GM12878 (cell line): ENCODE results near the gene MLPH. TPM values are rescaled to one million over a fixed set of nuclear protein-coding genes. Genes with fewer than 3 reads are reported as not detected.
A peak's percentile ranks its signal among the peaks of the same experiment; 100 is the strongest.

Experiments
- ATAC-seq: fragments of 200-7000 bp; cut with Tn5 transposase; 3 replicates; pipeline ENCODE4 v1.9.1; 2020; ENCODE audit warnings: mild to moderate bottlenecking, moderate library complexity
- BruUV-seq: library from RNA; stranded (reverse); fragments of 400-500 nt; replicated peaks from 2 replicates; lab custom pipeline; 2021; lab: Mats Ljungman, UMichigan
- CTCF ChIA-PET: fragments of 300-600 bp; sonication (Branson Sonifier 250); formaldehyde crosslinking; extraction: SDS; loops from one replicate; lab custom pipeline; 2021; ENCODE audit warnings: inconsistent platforms; lab: Yijun Ruan, JAX
- POLR2A ChIA-PET: fragments of 350-600 bp; formaldehyde crosslinking; extraction: SDS; loops from one replicate; lab custom pipeline; 2021; ENCODE audit warnings: inconsistent platforms; lab: Charles Lee
- RAD21 ChIA-PET: fragments of 300-600 bp; sonication (Branson Sonifier 250); formaldehyde crosslinking; loops from one replicate; lab custom pipeline; 2023; ENCODE audit warnings: antibody characterized with exemption; ENCODE audit not compliant: unreplicated experiment; lab: Charles Lee
- SMC1A ChIA-PET: fragments of 300-600 bp; sonication (Branson Sonifier 250); formaldehyde crosslinking; loops from one replicate; lab custom pipeline; 2023; ENCODE audit not compliant: unreplicated experiment, uncharacterized antibody; lab: Charles Lee
- DNase-seq: peaks from one replicate; pipeline ENCODE4 v3.0.0-alpha.2; 2011; ENCODE audit warnings: low read depth, low spot score
- FAIRE-seq: peaks from 3 replicates; lab custom pipeline; 2011; peaks lifted over from hg19 to GRCh38; lab: Jason Lieb, UNC
- H2AFZ ChIP-seq: 2 replicates; pipeline ENCODE4 v1.6.0; 2011; ENCODE audit warnings: low read depth, low read length, control low read depth; ENCODE audit not compliant: control insufficient read depth
- H3K27ac ChIP-seq: 2 replicates; pipeline ENCODE4 v1.5.1; 2011; ENCODE audit warnings: control low read depth; ENCODE audit not compliant: control insufficient read depth, insufficient read depth
- H3K27me3 ChIP-seq, 2 experiments: replicated peaks in 1 of 2; 2 replicates each; pipeline versions ENCODE4 v1.6.0 to v1.6.1; 2011; ENCODE audit warnings: low read length in 1 of 2; ENCODE audit not compliant: control insufficient read depth in 2 of 2, insufficient read depth in 2 of 2
- H3K36me3 ChIP-seq, 2 experiments: 2 replicates each; pipeline ENCODE4 v1.5.1; 2011; ENCODE audit warnings: low read length in 1 of 2; ENCODE audit not compliant: control insufficient read depth in 2 of 2, insufficient read depth in 2 of 2
- H3K4me1 ChIP-seq: 2 replicates; pipeline ENCODE4 v1.6.1; 2011; ENCODE audit warnings: mild to moderate bottlenecking, low read length, moderate library complexity, mixed read lengths; ENCODE audit not compliant: control insufficient read depth, insufficient read depth
- H3K4me2 ChIP-seq: 2 replicates; pipeline ENCODE4 v1.6.0; 2011; ENCODE audit warnings: control low read depth; ENCODE audit not compliant: control insufficient read depth, insufficient read depth
- H3K4me3 ChIP-seq: fragments of 200-600 bp; sonication (generic); 2 replicates; pipeline ENCODE4 v1.5.1; 2016
- H3K79me2 ChIP-seq: 2 replicates; pipeline ENCODE4 v1.6.0; 2011; ENCODE audit warnings: low read length; ENCODE audit not compliant: control insufficient read depth, insufficient read depth
- H3K9ac ChIP-seq: 2 replicates; pipeline ENCODE4 v1.8.0; 2011; ENCODE audit warnings: low read length, control low read depth, mixed read lengths; ENCODE audit not compliant: control insufficient read depth, insufficient read depth
- H3K9me3 ChIP-seq: replicated peaks from 3 replicates; pipeline ENCODE4 v1.5.1; 2011; ENCODE audit warnings: mild to moderate bottlenecking, low read length; ENCODE audit not compliant: control insufficient read depth, insufficient read depth
- H4K20me1 ChIP-seq: 2 replicates; pipeline ENCODE4 v1.6.0; 2011; ENCODE audit not compliant: control insufficient read depth, insufficient read depth
- CREB1 ChIP-seq: IDR thresholded peaks from 2 replicates; pipeline ENCODE4 v1.6.1; 2012; ENCODE audit warnings: low read depth, mild to moderate bottlenecking, inconsistent platforms
- CREM ChIP-seq: IDR thresholded peaks from 2 replicates; pipeline ENCODE4 v1.6.1; 2014; ENCODE audit warnings: antibody characterized with exemption, low read depth
- ETV6 ChIP-seq, 2 experiments: fragments of 450-650 bp in 1 of 2; IDR thresholded peaks in 1 of 2; conservative IDR thresholded peaks in 1 of 2; 2 replicates each; pipeline ENCODE4 v1.6.1; 2014; ENCODE audit warnings: antibody characterized with exemption in 1 of 2, borderline replicate concordance in 1 of 2, low read depth in 1 of 2, mild to moderate bottlenecking in 1 of 2, moderate library complexity in 1 of 2
- HSF1 ChIP-seq: fragments of 150-350 bp; IDR thresholded peaks from 2 replicates; pipeline ENCODE4 v1.6.1; 2014; ENCODE audit warnings: mild to moderate bottlenecking, low read depth, low read length
- NR2C2 ChIP-seq: IDR thresholded peaks from 2 replicates; pipeline ENCODE4 v1.6.1; 2011; ENCODE audit warnings: borderline replicate concordance, low read depth; ENCODE audit not compliant: control insufficient read depth, insufficient read length
- NR2F1 ChIP-seq: fragments of 450-650 bp; conservative IDR thresholded peaks from 2 replicates; pipeline ENCODE4 v1.6.1; 2017; ENCODE audit warnings: mild to moderate bottlenecking
- PKNOX1 ChIP-seq: fragments of 450-650 bp; IDR thresholded peaks from 2 replicates; pipeline ENCODE4 v1.6.1; 2016; ENCODE audit warnings: mild to moderate bottlenecking
- SPI1 ChIP-seq: IDR thresholded peaks from 2 replicates; pipeline ENCODE4 v1.6.1; 2011; ENCODE audit warnings: low read depth, mild to moderate bottlenecking, low read length, moderate library complexity, borderline replicate concordance; ENCODE audit not compliant: insufficient read depth
- SREBF1 ChIP-seq: IDR thresholded peaks from 2 replicates; pipeline ENCODE4 v1.6.1; 2012; ENCODE audit warnings: mild to moderate bottlenecking, low read length
- ZNF207 ChIP-seq: fragments of 450-650 bp; IDR thresholded peaks from 2 replicates; pipeline ENCODE4 v1.6.1; 2014; ENCODE audit warnings: antibody characterized with exemption, mild to moderate bottlenecking, borderline replicate concordance
- WGBS: methylation state at CpG from one replicate; pipeline ENCODE4 v1.1.6; 2016; ENCODE audit warnings: low lambda C conversion rate; ENCODE audit not compliant: insufficient replicate concordance, insufficient coverage; ENCODE audit errors: missing lambda C conversion rate; 5-methylcytosine and 5-hydroxymethylcytosine counted together
- in situ Hi-C: fragments of 300-500 bp; cut with MboI; formaldehyde crosslinking; loops from 9 replicates; pipeline ENCODE4 v1.14.3; 2018; ENCODE audit warnings: mixed read lengths
- intact Hi-C: fragments of 100-400 bp; cut with micrococcal nuclease; formaldehyde crosslinking; loops from one replicate; pipeline ENCODE4 v1.14.2; 2022; ENCODE audit not compliant: unreplicated experiment
- polyA plus RNA-seq, 11 experiments: library from polyadenylated mRNA; depleted of rRNA in 4 of 11; unstranded in 6 of 11; stranded (reverse) in 5 of 11; fragments of >200 nt; fragmentation: Nextera tagmentation in 4 of 11; fragmentation: Illumina TruSeq in 1 of 11; extraction: Ambion mirVana in 4 of 11; extraction: Trizol in 1 of 11; gene quantifications; 1 replicate in 1 of 11; 2 replicates in 10 of 11; pipeline versions ENCODE4 v1.2.1 to v1.2.3, GENCODE V29; 2011 to 2016; ENCODE audit warnings: inconsistent platforms in 2 of 11, missing spikeins in 2 of 11, low read depth in 1 of 11
- total RNA-seq, 4 experiments: library from RNA; depleted of rRNA in 3 of 4; stranded (reverse); fragments of >200 nt in 3 of 4; fragmentation: Illumina TruSeq in 1 of 4; extraction: Trizol in 1 of 4; gene quantifications; 2 replicates each; pipeline versions ENCODE4 v1.2.1 to v1.2.3, GENCODE V29; 2013 to 2021
- TF ChIP-seq, protein P1 (sequence below): fragments of 450-650 bp; IDR thresholded peaks from 2 replicates; pipeline ENCODE4 v1.6.1; 2017; ENCODE audit warnings: mild to moderate bottlenecking, moderate library complexity

The MLPH gene
- total and polyA plus RNA-seq, 10 of the 15 experiments (the other 5 are each of a cell fraction or from before 2014, with no cell fraction given), result 0.16 to 0.85 TPM; not detected in 8

DNA sequence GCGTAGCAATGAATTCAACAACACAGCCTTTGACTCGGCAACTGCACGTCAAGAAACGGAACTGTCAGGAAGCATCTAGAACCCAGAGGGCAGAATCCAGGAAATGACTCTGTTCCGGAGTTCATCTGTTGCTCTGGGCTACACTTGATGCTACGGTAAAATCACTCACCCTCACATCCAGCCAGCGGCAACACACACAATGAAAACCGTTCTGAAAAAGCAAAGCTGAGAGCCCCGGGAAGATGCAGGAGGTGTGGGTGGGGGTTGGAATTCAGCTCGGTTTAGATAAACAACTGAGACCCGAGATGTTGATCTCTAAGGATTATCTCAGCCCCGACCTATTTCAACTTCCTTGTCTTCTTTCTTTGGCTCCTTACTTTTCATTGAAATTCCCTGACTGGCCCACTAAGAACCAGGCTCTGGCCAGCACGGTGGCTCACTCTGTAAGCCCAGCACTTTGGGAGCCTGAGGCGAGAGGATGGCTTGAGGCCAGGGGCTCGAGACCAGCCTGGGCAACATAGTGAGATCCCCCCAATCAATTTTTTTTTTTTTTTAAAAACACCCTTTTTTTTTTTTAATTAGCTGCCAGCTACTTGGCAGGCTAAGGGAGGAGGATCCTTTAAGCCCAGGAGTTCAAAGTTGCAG, 116.8 kb downstream of the MLPH start:
- Histone ChIP-seq H3K79me2 (no peaks in the 10 kb centered on the region), H2AFZ (peak overlapping the region; percentile 82), H3K9me3 (no peaks in the 10 kb centered on the region), H3K27me3 (no peaks in the 10 kb centered on the region), H3K27ac (no peak overlapping the region), H3K4me1 (peaks cover 8% of the 10 kb centered on the region), H3K9ac (0 out of 2 replicates have a peak overlapping the region, but pooled peaks have one; percentile 21), H3K4me2 (peak overlapping the region; percentile 75), H4K20me1 (no peaks in the 10 kb centered on the region), H3K36me3 (no peaks in the 10 kb centered on the region), H3K4me3 (no peak overlapping the region)
- FAIRE-seq (peak; percentile 81), ATAC-seq (peak; percentile 90), DNase-seq (peak; percentile 35)
- intact Hi-C loops (no loop called here), in situ Hi-C loops (no loop called here)
- no TSS peak for BruUV-seq
- WGBS, result 7% methylated on average over 15 of the region's 15 CpGs
- RAD21 ChIA-PET, result interaction anchor here (0.7 to 1.5 kb wide), 6 partner anchors 64 to 482 kb away, joined by 3 to 4 read pairs (median 3); no protein-coding TSS in a partner anchor
- SMC1A ChIA-PET, result interaction anchor here (0.6 to 1.4 kb wide), 5 partner anchors 15 to 142 kb away, joined by 3 to 6 read pairs (median 4); no protein-coding TSS in a partner anchor
- CTCF ChIA-PET, result interaction anchor here (1.0 to 1.5 kb wide), 3 partner anchors 68 to 171 kb away, joined by 4 to 6 read pairs (median 6); no protein-coding TSS in a partner anchor
- POLR2A ChIA-PET, result interaction anchor here (0.9 kb wide), 3 partner anchors 12 to 69 kb away, joined by 3 read pairs; no protein-coding TSS in a partner anchor
- TF ChIP-seq ZNF207, result no peak
- 0 out of 2 replicates have a peak, but pooled peaks have one; percentile 22 for TF ChIP-seq PKNOX1
- peak; percentile 13; the same call in 1 of the 2 replicates for TF ChIP-seq SPI1
- no peak for TF ChIP-seq SREBF1
- peak; percentile 56; the same call in 1 of the 2 replicates for TF ChIP-seq CREB1
- peak in 1 of 2 experiments; percentile 48; a peak in 1 of 4 replicates for TF ChIP-seq ETV6 (conservative IDR thresholded peaks at IDR 0.05 in 1 of 2, IDR thresholded peaks at IDR 0.05 in 1 of 2; ENCODE audit: borderline replicate concordance in 1 of 2, low read depth in 1 of 2)
- TF ChIP-seq, protein P1, sequence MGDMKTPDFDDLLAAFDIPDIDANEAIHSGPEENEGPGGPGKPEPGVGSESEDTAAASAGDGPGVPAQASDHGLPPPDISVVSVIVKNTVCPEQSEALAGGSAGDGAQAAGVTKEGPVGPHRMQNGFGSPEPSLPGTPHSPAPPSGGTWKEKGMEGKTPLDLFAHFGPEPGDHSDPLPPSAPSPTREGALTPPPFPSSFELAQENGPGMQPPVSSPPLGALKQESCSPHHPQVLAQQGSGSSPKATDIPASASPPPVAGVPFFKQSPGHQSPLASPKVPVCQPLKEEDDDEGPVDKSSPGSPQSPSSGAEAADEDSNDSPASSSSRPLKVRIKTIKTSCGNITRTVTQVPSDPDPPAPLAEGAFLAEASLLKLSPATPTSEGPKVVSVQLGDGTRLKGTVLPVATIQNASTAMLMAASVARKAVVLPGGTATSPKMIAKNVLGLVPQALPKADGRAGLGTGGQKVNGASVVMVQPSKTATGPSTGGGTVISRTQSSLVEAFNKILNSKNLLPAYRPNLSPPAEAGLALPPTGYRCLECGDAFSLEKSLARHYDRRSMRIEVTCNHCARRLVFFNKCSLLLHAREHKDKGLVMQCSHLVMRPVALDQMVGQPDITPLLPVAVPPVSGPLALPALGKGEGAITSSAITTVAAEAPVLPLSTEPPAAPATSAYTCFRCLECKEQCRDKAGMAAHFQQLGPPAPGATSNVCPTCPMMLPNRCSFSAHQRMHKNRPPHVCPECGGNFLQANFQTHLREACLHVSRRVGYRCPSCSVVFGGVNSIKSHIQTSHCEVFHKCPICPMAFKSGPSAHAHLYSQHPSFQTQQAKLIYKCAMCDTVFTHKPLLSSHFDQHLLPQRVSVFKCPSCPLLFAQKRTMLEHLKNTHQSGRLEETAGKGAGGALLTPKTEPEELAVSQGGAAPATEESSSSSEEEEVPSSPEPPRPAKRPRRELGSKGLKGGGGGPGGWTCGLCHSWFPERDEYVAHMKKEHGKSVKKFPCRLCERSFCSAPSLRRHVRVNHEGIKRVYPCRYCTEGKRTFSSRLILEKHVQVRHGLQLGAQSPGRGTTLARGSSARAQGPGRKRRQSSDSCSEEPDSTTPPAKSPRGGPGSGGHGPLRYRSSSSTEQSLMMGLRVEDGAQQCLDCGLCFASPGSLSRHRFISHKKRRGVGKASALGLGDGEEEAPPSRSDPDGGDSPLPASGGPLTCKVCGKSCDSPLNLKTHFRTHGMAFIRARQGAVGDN, result 0 out of 2 replicates have a peak, but pooled peaks have one; percentile 39
- TF ChIP-seq CREM, result peak; percentile 49
- TF ChIP-seq NR2F1, result no peak
- no peak for TF ChIP-seq NR2C2
- peak; percentile 83; the same call in 1 of the 2 replicates for TF ChIP-seq HSF1
